UCSD-AML1 (cell line): Measurements from ENCODE around the gene PDLIM1.

Experiments
- DNase-seq: peaks from one replicate; lab custom pipeline; 2025; ENCODE audit not compliant: unreplicated experiment; lab: John Stamatoyannopoulos, UW

The PDLIM1 gene

DNA sequence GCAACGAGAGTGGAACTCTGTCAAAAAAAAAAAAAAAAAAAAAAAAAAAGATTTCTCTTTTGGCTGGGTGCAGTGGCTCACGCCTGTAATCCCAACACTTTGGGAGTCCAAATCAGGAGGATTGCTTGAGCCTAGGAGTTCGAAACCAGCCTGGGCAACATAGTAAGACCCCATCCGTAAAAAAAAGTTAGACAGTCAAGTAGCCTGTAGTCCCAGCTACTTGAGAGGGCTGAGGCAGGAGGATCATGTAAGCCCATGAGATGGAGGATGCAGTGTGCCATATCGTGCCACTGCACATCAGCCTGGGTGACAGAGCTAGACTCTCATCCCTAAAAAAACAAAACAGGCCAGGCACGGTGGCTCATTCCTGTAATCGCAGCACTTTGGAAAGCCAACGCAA, 25.2 kb downstream of the PDLIM1 start:
- no peak for DNase-seq

DNA sequence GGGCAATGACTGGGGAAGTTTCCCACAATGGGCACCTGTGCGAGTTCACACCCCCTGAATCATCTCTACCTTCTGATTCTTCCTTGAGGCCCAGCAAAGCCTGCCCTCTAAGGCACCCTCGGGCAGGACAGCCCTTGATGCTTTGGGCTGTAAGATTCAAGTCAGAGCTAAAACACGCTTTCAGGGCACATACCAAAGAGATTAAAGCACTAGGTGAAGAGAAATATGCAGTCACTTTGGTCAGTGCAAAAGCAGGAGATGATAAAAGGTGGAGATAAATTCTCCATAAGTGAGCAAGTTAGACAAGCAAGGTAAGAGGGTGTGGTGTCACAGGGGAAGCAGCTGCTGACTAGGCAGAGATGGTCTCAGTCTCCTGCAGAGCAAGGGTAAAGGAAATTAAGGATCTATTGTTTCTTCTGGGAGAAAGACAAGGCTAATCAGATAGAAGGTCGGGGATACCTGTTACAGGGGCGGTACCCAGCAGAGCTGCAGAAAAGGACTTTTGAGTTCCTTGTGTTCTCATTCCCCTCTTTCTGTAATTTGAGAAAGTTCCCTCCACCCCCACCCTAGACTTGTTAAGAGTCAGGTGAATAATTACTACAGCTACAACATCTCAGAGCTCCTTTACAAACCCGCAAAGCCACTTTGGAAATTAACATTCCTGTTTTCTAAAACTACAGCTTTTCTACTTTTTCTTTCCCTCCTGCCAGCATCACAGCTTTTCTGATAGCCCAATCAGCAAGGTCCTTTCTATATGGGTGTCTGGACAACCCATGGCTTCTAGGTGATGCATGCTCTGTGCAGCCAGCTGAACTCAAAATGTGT, 26.4 kb downstream of the PDLIM1 start:
- DNase-seq = no peak

DNA sequence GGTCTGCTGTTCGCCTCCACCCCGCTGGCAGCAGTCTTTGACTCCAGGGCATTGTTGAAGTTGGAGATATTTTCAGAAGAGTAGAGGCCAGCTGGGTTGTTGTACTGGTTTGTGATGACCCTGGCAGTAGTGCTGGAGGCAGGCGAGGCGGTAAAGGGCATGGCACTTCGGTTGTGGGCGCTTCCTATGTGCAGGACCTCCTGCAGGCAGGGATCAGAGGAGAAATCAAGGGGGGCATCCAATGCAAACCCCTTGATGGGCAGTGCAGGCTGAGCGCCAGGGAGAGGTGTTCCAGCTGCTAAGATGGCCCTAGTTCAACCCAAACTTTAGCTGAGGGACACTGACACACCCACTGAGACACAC, 27.0 kb downstream of the PDLIM1 start:
- no peak for DNase-seq

DNA sequence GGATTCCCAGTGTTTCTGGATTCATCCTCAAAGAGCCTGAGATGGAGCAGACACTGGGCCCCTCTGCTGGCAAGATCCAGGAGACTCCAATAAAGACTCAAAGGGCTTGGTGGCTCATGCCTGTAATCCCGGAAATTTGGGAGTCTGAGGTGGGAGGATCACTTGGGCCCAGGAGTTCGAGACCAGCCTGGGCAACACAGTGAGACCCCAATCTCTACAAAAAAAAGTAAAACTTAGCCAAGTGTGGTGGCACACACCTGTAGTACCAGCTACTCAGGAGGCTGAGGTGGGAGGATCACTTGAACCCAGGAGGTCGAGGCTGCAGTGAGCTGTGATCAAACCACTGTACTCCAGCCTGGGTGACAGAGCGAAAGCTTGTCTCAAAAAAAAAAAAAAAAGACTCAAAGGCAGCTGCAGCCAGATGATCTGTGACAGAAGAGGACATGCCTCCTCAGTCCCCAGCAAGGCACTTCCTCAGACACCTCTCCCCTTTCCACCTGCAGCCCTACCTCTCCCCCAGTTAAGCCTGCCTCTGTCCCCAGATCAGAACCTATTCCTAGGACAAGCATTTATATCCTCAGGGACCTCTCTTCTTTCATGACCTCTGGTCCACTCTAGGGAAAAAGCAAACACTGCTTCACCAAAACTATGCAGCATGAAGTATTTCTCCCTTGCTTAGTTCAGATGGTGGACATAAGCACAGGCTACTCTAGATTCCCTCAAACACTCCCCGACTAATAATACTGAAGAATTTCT, 27.9 kb downstream of the PDLIM1 start:
- DNase-seq = no peak

DNA sequence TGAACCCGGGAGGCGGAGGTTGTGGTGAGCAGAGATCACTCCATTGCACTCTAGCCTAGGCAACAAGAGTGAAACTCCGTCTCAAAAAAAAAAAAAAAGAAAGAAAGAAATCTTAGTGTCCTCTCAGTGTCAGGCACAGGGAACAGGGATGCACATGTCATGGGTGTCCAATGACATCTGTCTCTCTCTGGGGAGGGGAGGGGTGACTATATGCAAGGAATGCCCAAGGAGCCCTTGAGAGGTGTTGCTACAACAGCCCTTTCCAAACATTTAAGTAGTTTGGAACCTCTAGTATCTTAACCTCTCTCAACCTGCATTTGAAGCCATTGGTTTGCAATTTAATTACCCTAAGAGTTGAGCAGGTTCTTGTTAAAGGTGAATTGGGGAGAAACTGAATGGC, 28.9 kb downstream of the PDLIM1 start:
- no peak for DNase-seq

DNA sequence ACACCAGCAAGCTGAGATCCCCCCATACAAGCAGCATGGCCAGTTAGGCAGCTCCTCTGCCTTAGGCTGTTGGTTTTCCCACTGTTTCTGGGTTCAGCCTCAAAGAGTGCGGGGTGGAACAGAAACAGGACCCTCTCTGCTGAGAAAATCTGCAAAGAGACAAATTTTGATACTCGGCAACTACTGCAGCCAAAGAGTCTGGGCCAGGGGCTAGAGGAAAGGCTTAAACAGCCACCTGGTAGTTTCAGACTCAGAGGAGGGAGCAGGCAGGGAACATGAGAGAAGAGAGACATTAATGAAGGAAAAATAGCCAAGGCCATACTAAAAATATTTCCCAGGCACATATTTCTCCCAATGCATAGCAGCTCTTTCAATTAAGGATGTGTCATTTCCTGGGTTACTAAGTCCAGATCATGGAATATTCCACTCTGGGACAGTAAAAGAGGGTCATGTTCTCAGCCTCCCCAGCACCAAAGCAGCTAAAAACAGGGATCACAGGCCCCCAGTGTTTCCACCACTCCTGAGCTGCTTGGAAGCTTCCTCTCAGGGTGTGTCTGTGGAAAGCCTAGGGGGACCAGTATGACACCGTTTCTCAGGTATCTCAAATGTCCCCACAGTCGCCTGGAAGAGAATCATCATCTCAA, 29.8 kb downstream of the PDLIM1 start:
- no peak for DNase-seq

DNA sequence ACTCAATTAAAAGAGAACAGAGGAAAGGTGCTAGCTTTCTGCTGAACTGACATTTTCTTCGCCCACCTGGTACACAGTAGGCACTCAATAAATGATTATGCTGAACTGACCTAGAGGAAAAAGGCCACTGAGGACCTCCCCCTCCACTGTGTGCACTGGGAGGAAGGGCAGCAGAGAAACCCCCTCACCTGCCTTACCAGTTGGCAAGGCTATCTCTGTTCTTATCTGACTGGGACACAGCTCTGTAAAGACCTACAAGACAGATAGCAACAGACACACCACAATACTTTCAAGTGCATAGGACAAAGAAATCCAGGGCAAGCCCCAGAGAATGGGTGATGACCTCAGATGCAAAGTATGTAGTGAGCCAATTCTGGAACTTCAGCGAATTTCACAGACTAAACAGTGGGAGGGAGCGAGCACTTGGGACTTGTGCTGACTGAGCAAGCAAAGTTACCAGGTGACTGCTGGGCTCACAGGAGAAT, 30.4 kb downstream of the PDLIM1 start:
- DNase-seq = no peak

DNA sequence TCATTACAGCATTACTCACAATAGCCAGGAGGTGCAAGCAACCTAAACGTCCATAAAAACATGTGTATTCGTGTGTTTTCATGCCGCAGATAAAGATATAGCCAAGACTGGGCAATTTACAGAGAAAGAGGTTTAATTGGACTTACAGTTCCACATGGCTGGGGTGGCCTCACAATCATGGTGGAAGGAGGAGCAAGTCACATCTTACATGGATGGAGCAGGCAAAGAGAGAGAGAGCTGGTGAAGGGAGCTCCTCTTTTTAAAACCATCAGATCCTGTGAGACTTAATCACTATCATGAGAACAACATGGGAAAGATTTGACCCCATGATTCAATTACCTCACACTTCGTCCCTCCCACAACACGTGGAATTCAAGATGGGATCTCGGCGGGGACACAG, 33.0 kb downstream of the PDLIM1 start:
- no peak for DNase-seq

DNA sequence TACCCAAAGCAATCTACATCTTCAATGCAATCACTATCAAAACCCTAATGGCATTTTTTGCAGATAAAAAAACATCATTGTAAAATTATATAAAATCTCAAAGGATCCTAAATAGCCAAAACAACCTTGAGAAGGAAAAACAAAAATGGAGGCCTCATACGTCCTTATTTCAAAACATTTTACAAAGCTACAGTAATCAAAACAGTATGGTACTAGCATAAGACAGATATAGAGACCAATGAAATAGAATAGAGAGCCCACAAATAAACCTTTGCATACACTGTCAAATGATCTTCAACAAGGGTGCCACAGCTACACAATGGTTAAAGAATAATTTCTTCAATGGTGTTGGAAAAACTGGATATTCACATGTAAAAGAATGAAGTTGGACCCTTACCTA, 34.5 kb downstream of the PDLIM1 start:
- no peak for DNase-seq

DNA sequence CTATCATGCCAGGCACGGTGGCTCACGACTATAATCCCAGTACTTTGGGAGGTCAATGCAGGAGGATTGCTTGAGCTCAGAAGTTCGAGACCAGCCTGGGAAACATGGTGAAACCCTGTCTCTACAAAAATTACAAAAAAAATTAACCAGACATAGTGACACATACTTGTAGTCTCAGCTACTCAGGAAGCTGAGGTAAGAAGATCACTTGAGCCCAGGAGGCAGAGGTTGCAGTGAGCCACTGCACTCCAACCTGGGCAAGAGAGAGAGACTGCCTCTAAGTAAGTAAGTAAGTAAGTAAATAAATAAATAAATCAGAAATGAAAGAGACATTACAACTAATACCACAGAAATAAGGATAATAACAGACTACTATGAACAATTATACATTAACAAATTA, 36.2 kb downstream of the PDLIM1 start:
- no peak for DNase-seq

DNA sequence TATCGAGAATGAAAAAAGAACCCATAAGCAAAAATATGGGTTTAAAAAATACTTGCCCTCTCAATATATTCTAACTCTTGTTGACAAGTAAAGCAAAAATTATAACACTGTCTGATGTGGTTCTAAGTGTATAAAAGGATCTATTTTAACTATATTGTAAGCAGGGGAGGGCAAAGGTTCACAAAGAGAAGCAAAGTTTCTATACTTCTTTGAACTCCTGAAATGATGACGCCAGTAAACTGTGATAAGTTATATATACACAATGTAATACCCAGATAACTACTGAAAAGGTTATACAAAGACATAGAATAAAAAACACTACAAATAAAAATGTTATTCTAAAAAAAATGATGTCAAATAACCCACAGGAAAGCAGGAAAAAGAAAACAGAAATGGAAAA, 37.1 kb downstream of the PDLIM1 start:
- no peak for DNase-seq

DNA sequence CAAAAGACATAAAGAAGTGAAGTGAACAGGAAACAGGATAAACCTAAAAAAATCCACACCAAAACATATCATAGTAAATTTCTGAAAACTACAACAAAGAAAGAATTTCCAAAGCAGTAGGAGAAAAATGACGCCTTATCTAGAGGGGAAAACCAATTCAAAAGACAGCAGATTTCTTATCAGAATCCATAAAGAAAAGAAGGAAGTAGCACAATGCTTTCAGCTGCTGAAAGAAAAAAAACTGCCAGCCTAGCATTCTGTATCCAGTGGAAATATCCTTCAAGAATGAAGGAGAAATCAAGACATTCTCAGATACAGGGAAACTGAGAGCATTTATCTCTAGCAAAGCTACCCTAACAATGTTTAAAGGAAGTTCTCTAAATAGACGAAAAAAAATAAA, 37.8 kb downstream of the PDLIM1 start:
- DNase-seq = no peak

DNA sequence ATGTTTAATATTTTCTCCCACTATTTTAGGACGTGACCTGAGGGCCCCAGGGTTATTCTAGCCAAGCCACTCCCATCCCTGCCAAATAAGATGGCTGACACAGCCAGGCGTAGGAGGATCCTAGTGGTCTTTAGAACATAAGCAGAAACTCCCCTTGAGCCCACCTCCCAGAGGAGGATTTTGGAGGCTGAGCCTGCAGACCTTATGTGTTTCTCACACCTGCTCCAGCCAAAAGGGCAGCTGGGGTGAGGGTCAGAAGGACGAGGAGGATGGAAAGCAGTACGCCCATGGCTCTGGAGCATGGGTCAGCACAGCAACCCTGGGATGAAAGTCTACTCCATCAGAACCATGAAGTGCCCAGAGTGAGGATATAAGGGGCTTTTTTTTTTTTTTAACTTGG, 39.9 kb downstream of the PDLIM1 start:
- DNase-seq = no peak

DNA sequence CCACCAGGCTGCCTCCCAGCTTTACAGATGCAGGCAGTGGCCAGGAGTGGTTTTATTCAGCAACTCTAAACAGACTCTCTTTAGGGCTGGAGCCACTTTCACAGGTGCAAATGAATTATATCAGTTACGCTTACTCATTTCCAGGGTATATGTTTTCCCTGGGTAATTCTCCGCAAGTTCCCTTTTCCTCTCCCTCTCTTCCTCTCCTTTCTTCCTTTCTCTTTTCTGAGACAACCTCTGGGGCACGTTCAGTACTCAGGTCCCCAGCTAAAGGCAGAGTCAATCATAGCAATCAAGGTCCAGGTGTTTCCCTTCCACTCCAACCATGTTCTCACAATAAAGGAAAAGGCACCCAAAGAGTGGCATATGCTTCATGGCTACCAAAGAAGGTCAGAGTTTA, 41.3 kb downstream of the PDLIM1 start:
- no peak for DNase-seq

DNA sequence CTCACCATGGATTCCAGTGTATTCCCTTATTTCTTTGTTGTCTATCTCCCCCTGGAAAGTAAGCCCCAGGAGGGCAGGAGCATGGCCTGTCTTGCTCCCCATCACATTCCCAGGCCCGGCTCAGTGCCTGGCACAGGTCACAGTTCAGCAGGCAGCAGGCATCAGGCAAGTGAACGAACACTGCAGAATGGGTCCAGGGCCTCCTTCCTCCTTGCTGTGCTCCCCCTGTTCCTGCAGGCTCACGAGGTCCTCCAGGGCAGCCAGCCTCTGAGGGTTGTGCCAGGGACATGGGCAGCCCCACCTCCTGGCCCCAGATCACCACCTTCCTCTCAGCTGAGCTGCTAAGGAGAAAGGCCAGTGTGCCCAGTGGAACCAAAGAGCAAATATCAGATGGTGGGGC, 41.8 kb downstream of the PDLIM1 start:
- no peak for DNase-seq

DNA sequence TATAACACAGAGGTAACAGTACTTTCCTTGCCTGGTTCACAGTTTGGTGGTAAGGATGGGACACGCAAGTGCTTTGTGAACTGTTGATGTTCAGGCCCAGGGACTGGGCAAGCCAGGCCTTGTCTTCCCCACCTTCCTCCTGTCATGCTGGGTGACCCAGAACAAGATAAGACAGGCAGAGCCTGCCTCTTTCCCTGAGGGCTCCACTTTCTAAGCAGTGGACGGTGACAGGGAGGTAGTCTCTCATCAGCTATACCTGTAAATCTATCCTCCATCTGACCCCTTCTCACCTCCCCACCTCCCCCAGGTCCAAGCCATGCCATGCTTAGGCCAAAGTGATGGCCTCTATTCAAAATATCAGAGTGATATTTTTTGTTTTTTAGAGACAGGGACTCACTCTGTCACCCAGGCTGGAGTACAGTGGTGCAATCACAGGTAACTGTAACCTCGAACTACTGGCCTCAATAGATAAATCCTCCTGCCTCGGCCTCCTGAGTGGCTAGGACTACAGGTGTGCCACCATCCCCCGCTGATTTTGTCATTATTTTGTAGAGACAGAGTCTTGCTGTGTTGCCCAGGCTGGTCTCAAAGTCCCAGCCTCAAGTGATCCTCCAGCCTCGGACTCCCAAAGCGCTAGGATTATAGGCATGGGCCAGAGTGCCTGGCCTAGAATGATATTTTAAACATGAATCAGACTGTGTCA, 42.8 kb downstream of the PDLIM1 start:
- DNase-seq = no peak

DNA sequence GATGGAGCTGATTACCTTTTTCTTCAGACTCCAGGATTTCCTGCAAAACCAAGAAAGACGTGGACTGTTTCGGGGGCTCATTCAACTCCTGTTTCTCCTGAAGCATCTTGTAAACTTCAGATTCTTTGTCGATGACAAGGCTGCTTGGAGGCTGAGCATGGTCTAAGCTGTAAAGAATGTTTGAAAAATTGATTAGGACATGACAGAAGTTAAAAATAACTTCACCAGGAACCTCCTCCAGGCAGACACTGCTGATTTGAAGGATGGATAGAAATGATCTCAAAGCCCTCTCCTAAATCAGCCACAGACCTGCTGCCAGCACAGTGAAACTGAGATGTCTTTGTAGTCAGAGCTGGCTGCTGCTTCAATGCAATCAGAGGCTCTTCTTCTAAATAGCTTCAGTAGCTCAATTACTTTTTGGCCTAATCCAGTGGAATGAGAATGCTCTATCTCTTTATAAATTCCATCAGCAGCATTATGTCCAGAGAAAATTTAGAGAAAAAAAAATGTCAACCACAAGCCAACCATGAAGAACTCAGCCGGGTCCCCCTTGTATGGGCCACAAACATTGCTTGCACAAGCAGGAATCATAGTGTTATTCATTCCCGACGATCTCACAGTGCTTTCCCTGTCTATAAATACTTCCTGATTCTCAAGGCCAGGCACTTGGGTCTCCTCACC, 43.5 kb downstream of the PDLIM1 start:
- DNase-seq = no peak

DNA sequence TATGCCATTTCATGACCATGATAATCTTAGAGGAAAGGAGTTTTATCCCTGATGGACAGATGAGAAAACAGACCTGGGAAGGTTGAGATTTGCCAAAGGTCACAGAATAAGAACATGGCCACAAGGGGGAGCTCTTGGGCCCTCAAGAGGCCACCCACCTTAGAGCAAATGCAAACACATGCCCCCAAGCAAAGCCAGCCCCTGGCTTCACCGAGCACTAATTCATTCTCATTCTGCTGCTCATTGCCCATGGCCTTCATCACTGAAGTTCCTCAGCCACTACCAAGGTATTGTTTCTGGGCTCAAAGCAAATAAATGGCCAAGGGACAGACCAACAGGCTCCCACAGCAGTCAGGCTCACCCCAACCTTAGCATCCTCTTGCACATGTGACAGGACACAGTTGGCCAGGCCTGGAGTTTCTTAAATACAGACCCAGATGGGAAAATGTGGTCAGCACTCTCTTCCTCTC, 44.2 kb downstream of the PDLIM1 start:
- peak; percentile 61 for DNase-seq

DNA sequence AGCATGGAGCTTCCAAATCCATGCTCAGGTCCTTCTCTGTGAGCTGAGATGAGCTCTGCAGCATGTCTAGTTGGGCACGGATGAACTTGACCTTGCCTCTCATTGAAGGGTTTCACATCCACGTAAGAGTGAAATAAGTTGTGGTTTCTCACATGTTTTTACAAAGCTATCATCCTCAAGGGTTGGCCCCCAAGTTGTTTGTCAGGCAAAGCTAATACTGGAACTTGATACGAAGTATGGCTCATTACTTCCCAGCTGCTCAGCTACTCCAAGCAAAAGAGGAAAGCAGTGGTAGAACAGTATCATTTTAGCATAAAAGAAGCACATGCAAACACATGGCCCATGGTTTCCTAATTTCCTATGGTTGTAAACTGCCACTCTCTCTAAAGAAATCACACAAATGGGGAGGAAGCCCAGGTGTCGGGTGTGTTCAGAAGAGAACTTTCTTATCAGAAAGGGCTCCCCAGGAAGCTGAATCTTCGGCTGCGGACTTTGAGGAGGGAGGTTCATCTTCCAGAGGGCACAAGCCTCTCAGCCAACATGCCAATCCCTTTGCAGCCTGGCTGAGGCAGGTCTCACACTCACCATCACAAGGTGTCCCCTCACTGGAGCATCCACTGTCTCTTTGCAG, 45.3 kb downstream of the PDLIM1 start:
- DNase-seq = no peak

DNA sequence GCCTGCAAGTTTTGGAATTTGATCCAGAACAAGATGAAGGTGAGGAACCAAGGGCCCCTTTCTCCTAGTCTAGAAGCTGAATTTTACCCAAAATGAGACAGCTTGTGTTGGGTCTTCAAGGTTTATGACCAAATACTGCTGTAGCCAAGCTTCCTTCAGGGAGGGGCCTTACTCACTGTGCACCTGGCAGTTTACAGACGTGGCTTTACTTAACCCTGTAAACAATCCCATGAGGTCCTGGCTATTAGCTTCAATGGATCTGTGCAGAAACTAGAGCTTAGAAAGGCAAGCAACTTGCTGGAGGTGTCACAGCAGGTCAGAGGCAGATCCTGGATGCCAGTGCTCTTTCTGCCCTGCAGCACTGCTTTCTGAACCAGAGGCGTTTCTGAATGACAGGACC, 46.7 kb downstream of the PDLIM1 start:
- DNase-seq = no peak
